ENCODE measurements around the gene CYBA.
A peak's percentile ranks its signal among the peaks of the same experiment; 100 is the strongest.

CYBA gene

DNA sequence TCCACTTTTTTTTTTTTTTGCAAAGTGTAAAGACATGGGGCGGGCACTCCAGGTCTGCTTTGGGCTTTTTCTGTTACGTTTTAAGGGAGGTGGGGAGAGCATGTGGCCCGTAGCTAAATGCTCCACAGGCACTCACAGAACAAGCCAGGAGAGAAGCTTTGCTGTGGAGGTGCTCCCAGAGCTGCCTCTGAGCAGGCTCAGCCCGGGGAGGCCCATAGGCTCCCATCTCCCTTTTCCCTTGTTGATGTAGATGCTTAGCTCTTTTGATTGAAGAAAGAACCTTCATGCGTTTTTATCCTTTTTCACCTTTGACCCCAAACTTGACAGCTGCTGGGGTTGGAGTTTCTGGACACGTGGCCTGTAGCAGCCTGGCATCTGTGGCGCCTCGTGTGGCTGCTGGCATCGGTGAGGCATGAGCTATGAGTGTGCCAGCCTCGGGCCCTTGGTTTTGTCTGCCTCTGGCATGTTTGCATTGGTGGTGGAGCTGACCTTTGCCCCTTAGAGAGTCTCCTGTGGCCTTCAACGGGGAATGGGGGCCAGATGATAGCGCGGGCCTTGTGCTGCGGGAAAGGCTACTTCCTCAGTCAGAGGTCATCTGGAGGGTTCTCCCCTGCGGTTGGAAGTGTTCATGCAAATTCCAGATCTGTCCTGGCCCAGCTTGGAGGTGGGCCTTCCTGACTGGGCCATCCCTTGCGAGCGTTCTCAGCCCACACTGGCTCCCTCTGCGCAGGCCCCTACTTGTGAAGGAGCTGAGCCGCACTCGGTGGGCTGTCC, 32.5 kb downstream of the CYBA start:
- Histone ChIP-seq H4K12ac (ENCODE audit: low read depth, low read length) (no peak overlapping the region), H3K79me1 (ENCODE audit: low read length) (no peaks in the 10 kb centered on the region), H2BK12ac (ENCODE audit: low read length) (no peak overlapping the region), H3K4me1 (ENCODE audit: control insufficient read depth in 1 of 2, insufficient read depth in 2 of 2, low read length in 2 of 2) (no peaks in the 10 kb centered on the region), H3K27ac (ENCODE audit: low read depth, low read length) (no peak overlapping the region), H3K9me3 (ENCODE audit: insufficient read depth, low read depth, low read length) (no peaks in the 10 kb centered on the region), H3K14ac (ENCODE audit: low read length) (no peak overlapping the region), H3K4me3 (ENCODE audit: low read depth, low read length) (no peak overlapping the region), H3K4me2 (ENCODE audit: low read length) (no peak overlapping the region), H4K91ac (ENCODE audit: low read depth, low read length) (no peak overlapping the region), H4K8ac (ENCODE audit: low read depth, low read length) (no peak overlapping the region), H3K4ac (ENCODE audit: low read depth, low read length) (no peak overlapping the region), H3K36me3 (ENCODE audit: control insufficient read depth in 1 of 2, insufficient read depth in 2 of 2, low read length in 2 of 2) (peaks cover 32 to 43% of the 10 kb centered on the region in 2 experiments), H3K23ac (ENCODE audit: low read length) (no peak overlapping the region), H3K79me2 (ENCODE audit: control insufficient read depth, insufficient read depth, low read length, poor library complexity) (no peaks in the 10 kb centered on the region), H2AFZ (ENCODE audit: insufficient read depth, low read length, poor library complexity) (no peak overlapping the region), H2BK5ac (ENCODE audit: low read depth, low read length, poor library complexity) (no peak overlapping the region), H2AK5ac (ENCODE audit: low read length) (no peak overlapping the region), H3K27me3 (ENCODE audit: insufficient read depth, low read length) (no peaks in the 10 kb centered on the region), H3K18ac (ENCODE audit: low read length) (no peak overlapping the region), H2BK120ac (ENCODE audit: insufficient read depth, low read length, poor library complexity) (no peak overlapping the region), H3K9ac (ENCODE audit: low read length) (no peak overlapping the region)
- no peak for DNase-seq
- no CpG with 5 or more reads among the region's 20 CpGs for WGBS (ENCODE audit: extremely low coverage, insufficient coverage, insufficient read length)

GRCh38 chr16:88617268-88618031, 33.4 kb downstream of the CYBA start:
- Histone ChIP-seq H3K18ac (ENCODE audit: low read length) (no peak overlapping the region), H3K79me2 (ENCODE audit: control insufficient read depth, insufficient read depth, low read length, poor library complexity) (no peaks in the 10 kb centered on the region), H3K4me3 (ENCODE audit: low read depth, low read length) (no peak overlapping the region), H3K79me1 (ENCODE audit: low read length) (no peaks in the 10 kb centered on the region), H3K23ac (ENCODE audit: low read length) (no peak overlapping the region), H2BK5ac (ENCODE audit: low read depth, low read length, poor library complexity) (no peak overlapping the region), H3K4me1 (ENCODE audit: control insufficient read depth in 1 of 2, insufficient read depth in 2 of 2, low read length in 2 of 2) (no peaks in the 10 kb centered on the region), H4K8ac (ENCODE audit: low read depth, low read length) (no peak overlapping the region), H4K12ac (ENCODE audit: low read depth, low read length) (no peak overlapping the region), H3K27me3 (ENCODE audit: insufficient read depth, low read length) (no peaks in the 10 kb centered on the region), H2AK5ac (ENCODE audit: low read length) (no peak overlapping the region), H3K36me3 (ENCODE audit: control insufficient read depth in 1 of 2, insufficient read depth in 2 of 2, low read length in 2 of 2) (peaks cover 25 to 39% of the 10 kb centered on the region in 2 experiments), H4K91ac (ENCODE audit: low read depth, low read length) (no peak overlapping the region), H3K9ac (ENCODE audit: low read length) (no peak overlapping the region), H3K9me3 (ENCODE audit: insufficient read depth, low read depth, low read length) (no peaks in the 10 kb centered on the region), H2BK12ac (ENCODE audit: low read length) (no peak overlapping the region), H3K14ac (ENCODE audit: low read length) (no peak overlapping the region), H3K27ac (ENCODE audit: low read depth, low read length) (no peak overlapping the region), H2BK120ac (ENCODE audit: insufficient read depth, low read length, poor library complexity) (no peak overlapping the region), H3K4me2 (ENCODE audit: low read length) (no peak overlapping the region), H3K4ac (ENCODE audit: low read depth, low read length) (peak overlapping the region; percentile 5), H2AFZ (ENCODE audit: insufficient read depth, low read length, poor library complexity) (no peak overlapping the region)
- DNase-seq: no peak
- WGBS (ENCODE audit: extremely low coverage, insufficient coverage, insufficient read length): no CpG with 5 or more reads among the region's 20 CpGs

DNA sequence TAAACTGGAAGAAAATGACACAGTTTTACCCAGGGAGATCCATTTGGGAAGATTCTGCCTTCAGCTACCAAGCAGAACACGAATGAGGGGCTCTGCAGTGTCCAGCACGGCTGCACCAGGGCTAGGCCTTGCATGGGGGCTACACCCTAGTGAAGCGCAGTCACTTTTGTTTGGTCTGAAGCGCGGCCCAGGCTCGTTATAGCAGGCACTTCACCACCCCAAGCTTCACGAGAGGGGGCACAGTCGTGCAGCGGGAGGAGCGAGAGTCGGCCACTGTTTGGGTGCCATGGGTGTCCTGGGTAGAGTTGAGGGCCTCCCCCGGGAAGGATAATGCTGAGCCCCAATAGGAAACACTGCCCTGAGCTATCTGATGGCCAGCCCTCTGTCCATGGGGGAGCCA, 34.1 kb downstream of the CYBA start:
- no CpG with 5 or more reads among the region's 12 CpGs for WGBS (ENCODE audit: extremely low coverage, insufficient coverage, insufficient read length)
- H2BK120ac ChIP-seq (ENCODE audit: insufficient read depth, low read length, poor library complexity): no peak overlapping the region

GRCh38 chr16:88616320-88616719, 34.5 kb downstream of the CYBA start:
- H3K27ac ChIP-seq (ENCODE audit: low read depth, low read length): no peak overlapping the region
- peaks cover 26 to 39% of the 10 kb centered on the region in 2 experiments for H3K36me3 ChIP-seq (ENCODE audit: control insufficient read depth in 1 of 2, insufficient read depth in 2 of 2, low read length in 2 of 2)
- no peaks in the 10 kb centered on the region for H3K9me3 ChIP-seq (ENCODE audit: insufficient read depth, low read depth, low read length)
- no peaks in the 10 kb centered on the region for H3K27me3 ChIP-seq (ENCODE audit: insufficient read depth, low read length)
- no peaks in the 10 kb centered on the region for H3K79me1 ChIP-seq (ENCODE audit: low read length)
- WGBS (ENCODE audit: extremely low coverage, insufficient coverage, insufficient read length): no CpG with 5 or more reads among the region's 13 CpGs
- no peak overlapping the region for H4K8ac ChIP-seq (ENCODE audit: low read depth, low read length)
- no peak overlapping the region for H3K18ac ChIP-seq (ENCODE audit: low read length)
- no peak overlapping the region for H2AFZ ChIP-seq (ENCODE audit: insufficient read depth, low read length, poor library complexity)
- no peak overlapping the region for H3K4ac ChIP-seq (ENCODE audit: low read depth, low read length)
- H3K4me3 ChIP-seq (ENCODE audit: low read depth, low read length): no peak overlapping the region
- H4K12ac ChIP-seq (ENCODE audit: low read depth, low read length): no peak overlapping the region
- DNase-seq: no peak
- no peak overlapping the region for H2BK120ac ChIP-seq (ENCODE audit: insufficient read depth, low read length, poor library complexity)
- H2BK5ac ChIP-seq (ENCODE audit: low read depth, low read length, poor library complexity): no peak overlapping the region
- H2AK5ac ChIP-seq (ENCODE audit: low read length): no peak overlapping the region
- no peak overlapping the region for H3K23ac ChIP-seq (ENCODE audit: low read length)
- H4K91ac ChIP-seq (ENCODE audit: low read depth, low read length): no peak overlapping the region
- no peak overlapping the region for H3K9ac ChIP-seq (ENCODE audit: low read length)
- H3K14ac ChIP-seq (ENCODE audit: low read length): no peak overlapping the region
- no peaks in the 10 kb centered on the region for H3K79me2 ChIP-seq (ENCODE audit: control insufficient read depth, insufficient read depth, low read length, poor library complexity)
- no peak overlapping the region for H3K4me2 ChIP-seq (ENCODE audit: low read length)
- no peaks in the 10 kb centered on the region for H3K4me1 ChIP-seq (ENCODE audit: control insufficient read depth in 1 of 2, insufficient read depth in 2 of 2, low read length in 2 of 2)
- H2BK12ac ChIP-seq (ENCODE audit: low read length): no peak overlapping the region

More for the DNA sequence above, 34.1 kb downstream of the CYBA start:
- DNase-seq: no peak
- Histone ChIP-seq H4K91ac (ENCODE audit: low read depth, low read length) (no peak overlapping the region), H4K12ac (ENCODE audit: low read depth, low read length) (no peak overlapping the region), H3K4me1 (ENCODE audit: control insufficient read depth in 1 of 2, insufficient read depth in 2 of 2, low read length in 2 of 2) (no peaks in the 10 kb centered on the region), H2BK12ac (ENCODE audit: low read length) (no peak overlapping the region), H3K14ac (ENCODE audit: low read length) (no peak overlapping the region), H2AK5ac (ENCODE audit: low read length) (no peak overlapping the region), H3K27me3 (ENCODE audit: insufficient read depth, low read length) (no peaks in the 10 kb centered on the region), H3K36me3 (ENCODE audit: control insufficient read depth in 1 of 2, insufficient read depth in 2 of 2, low read length in 2 of 2) (peaks cover 22 to 35% of the 10 kb centered on the region in 2 experiments), H4K8ac (ENCODE audit: low read depth, low read length) (no peak overlapping the region), H3K23ac (ENCODE audit: low read length) (no peak overlapping the region), H3K9ac (ENCODE audit: low read length) (no peak overlapping the region), H3K79me1 (ENCODE audit: low read length) (no peaks in the 10 kb centered on the region), H3K4ac (ENCODE audit: low read depth, low read length) (no peak overlapping the region), H3K4me2 (ENCODE audit: low read length) (no peak overlapping the region), H3K9me3 (ENCODE audit: insufficient read depth, low read depth, low read length) (no peaks in the 10 kb centered on the region), H3K18ac (ENCODE audit: low read length) (no peak overlapping the region), H3K4me3 (ENCODE audit: low read depth, low read length) (no peak overlapping the region), H3K27ac (ENCODE audit: low read depth, low read length) (no peak overlapping the region), H3K79me2 (ENCODE audit: control insufficient read depth, insufficient read depth, low read length, poor library complexity) (no peaks in the 10 kb centered on the region), H2BK5ac (ENCODE audit: low read depth, low read length, poor library complexity) (no peak overlapping the region), H2AFZ (ENCODE audit: insufficient read depth, low read length, poor library complexity) (no peak overlapping the region)

All from trophoblast cell (in vitro differentiated cells and primary cell).